ENCODE data around the gene RREB1.

The RREB1 gene

DNA sequence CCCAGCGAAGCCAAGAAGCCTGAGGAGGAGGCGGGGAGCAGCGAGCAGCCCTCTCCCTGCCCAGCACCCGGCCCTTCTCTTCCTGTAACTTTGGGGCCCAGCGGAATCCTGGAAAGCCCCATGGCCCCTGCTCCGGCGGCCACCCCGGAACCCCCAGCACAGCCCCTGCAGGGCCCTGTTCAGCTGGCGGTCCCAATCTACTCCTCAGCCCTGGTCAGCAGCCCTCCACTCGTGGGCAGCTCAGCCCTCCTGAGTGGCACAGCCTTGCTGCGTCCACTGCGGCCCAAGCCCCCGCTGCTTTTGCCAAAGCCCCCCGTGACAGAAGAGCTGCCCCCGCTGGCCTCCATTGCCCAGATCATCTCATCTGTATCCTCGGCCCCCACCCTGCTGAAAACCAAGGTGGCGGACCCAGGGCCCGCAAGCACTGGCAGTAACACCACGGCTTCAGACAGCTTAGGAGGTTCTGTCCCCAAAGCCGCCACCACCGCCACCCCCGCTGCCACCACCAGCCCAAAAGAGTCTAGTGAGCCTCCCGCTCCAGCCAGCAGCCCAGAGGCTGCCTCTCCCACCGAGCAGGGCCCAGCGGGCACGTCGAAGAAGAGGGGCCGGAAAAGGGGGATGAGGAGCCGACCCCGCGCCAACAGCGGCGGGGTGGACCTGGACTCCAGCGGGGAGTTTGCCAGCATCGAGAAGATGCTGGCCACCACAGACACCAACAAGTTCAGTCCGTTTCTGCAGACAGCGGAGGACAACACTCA, 123.4 kb downstream of the RREB1 start:
- no peak for DNase-seq

- no peak for DNase-seq
These were observed 124.6 kb downstream of the RREB1 start for GRCh38 chr6:7232351-7232750.

GRCh38 chr6:7234547-7234946, 126.8 kb downstream of the RREB1 start:
- DNase-seq, result no peak

DNA sequence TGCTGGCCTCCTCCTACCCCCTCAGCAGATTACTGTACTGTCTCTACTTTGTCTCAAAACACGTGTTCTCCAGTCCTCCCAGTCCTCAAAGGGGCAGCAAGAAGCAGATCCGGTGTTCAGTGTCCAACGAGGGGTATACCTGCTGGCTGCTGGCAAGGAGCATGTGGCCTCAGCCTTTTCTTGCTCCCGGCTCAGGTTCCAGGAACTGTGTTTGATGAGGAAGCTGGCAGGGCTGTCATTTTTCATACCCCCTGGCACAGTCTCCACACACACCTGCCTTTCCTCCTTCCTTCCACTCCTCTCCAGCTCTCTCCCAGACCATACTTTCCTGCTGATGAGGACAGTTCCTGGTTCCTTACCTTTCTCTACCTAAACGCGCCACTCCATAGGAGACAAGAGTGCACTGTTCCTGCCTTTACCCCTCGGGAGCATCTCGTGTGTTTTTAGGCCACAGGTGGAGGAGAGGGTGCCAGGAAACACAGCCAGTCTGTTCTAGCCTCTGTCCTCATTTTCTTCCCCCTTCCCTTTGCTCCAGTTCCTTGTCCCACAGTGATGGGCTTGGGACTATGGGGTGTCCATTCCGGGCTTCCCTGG, 128.0 kb downstream of the RREB1 start:
- no peak for DNase-seq

- no peak for DNase-seq
These were observed 128.8 kb downstream of the RREB1 start for GRCh38 chr6:7236306-7237209.

DNA sequence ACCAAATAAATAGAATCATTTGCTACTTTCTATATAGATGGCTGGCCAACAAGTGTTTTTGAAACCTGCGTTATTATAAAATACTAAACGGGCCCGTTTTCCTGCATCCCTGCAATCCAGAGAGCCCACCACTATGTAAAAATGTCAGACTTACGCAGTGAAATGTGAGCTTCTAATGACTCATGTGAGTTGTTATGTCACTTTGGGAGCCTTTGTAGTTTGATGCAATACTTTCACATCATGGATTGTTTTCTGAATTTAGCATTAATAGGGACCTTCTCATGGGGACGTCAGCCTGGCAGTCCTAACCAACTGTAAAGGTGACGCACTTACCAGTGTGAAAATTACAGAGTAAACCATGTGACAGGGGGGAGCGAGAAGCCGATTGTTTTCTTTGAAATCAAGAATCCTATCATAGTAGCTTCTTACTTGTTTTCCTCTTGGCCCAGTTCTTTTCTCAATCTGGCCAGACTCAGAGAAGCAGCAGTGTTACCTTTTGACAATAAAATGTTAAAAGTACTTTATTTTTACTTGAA, 130.0 kb downstream of the RREB1 start:
- no peak for DNase-seq

- DNase-seq, result no peak
These were observed 130.8 kb downstream of the RREB1 start for GRCh38 chr6:7238526-7238899.

DNA sequence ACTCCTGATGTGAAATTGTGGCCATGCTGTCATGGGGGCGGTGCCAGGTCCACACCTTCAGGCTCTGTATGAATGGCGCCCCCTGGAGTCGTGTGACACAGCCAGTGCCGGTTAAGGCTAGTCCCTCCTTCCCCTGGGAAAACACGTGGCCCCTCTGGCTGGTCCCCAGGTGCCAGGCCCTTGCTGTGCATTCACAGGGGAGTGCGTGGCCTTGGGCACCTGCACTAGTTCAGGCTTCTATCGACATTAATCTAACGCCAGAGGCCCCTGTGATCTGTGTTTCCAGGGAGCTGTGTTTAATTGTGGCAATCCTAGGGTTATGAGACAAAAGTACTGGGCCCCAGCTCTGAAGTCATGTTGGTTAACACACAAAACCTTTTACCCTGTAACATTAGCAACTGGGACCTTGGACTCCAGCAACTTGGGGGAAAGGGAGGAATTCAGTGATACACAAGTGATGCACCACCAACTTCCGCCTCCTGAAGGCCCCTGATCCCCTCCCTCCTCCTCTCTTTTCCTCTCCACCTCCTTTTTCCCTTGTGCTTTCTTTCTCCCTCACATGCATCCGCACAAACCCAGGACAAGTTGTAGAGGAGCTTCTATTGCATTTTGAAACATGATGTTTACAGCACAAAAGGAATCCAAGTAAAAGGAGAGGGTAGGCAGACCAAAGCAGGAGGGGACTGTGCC, 131.3 kb downstream of the RREB1 start:
- DNase-seq, result peak; percentile 48

GRCh38 chr6:7239590-7239948, 131.8 kb downstream of the RREB1 start:
- DNase-seq, result no peak

DNA sequence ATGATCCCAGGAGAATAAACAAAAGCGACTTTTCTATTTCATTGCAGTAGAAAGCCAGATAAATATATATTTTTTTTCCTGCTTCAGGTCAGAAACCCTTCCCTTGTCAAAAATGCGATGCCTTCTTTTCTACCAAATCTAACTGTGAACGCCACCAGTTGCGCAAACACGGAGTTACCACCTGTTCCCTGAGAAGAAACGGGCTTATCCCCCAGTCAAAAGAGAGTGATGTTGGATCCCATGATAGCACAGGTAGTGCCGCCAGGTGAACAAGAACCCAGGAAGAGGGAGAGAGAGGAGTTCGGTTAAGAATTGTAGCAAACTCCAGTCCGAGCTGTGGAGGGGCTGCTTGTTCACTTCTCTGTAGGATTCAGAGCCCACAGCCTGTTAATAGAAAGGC, 132.6 kb downstream of the RREB1 start:
- no peak for DNase-seq

GRCh38 chr6:7241160-7241559, 133.4 kb downstream of the RREB1 start:
- DNase-seq, result no peak

- DNase-seq, result no peak
These were observed 134.2 kb downstream of the RREB1 start for GRCh38 chr6:7241709-7242645.

- no peak for DNase-seq
These were observed 135.0 kb downstream of the RREB1 start for GRCh38 chr6:7242835-7243178.

DNA sequence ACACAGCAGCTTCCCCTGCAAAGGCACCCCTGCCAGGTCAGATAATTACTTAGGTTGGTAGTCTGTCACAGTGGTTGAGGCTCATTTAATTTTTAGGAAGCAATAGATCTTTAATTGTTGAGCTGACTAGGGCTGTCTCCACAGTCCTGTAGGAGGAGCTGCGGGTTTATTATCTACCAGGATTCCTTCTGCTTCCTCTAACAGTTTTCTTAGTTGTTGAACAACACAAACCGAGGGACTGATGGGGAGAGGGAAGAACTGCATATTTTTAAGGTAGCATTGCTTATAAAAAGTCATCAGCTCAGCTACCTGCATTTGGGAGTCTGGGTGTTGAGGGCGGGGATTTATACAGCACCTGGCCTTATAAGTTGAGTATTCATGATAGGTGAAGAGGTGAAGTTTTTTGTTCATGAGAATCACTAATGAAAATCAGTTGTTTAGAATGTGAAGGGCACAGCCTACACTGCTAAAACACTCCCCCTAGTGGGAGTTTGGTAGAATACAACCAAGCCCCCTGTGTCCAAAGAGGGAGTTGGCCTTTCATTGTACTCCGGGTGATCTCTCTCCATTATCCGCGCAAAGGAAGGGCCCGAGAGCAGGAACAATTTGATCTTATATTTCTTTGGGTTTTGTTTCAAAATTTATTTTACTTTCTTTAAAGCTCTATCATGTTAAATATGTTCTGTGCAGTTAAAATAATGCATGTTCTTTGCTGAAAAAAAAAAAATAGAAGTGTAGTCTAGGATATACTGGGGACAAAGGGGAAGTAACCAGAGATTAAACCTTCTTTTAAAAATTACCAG, 135.6 kb downstream of the RREB1 start:
- peak; percentile 5 for DNase-seq

DNA sequence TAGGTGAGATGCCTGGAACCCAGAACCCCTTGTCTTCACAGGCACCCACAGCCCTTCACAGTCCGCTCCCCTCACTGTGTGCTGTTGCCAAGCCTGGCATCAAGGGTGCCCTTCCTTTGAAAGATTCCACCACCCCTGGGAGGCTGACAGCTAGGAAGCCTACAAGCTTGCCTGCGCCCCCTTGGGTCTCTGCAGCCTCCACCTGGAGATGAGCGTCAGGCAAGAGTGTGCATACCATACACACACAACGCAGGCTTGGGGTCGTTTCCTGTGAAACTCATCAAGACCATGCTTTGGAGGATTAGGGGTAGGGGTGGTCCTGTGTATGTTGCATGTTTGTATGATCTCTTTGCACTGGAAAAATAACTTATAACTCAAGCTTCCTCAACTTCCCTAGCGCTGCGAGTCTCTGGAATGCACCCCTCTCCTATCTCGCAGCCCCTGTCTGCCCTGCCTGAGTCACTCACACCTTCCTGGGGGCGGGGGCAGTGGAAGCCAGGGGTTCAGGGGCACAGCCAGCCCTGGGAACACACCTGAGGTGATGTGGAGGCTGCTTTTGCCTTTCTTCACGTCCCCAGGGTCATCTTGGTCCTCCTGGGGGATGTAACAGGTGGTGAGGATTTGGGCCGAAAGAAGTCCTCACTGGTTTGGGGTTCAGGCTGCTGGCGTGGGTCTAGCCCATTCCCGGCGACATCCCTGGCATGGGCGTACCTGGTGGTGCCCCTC, 138.1 kb downstream of the RREB1 start:
- DNase-seq, result no peak

DNA sequence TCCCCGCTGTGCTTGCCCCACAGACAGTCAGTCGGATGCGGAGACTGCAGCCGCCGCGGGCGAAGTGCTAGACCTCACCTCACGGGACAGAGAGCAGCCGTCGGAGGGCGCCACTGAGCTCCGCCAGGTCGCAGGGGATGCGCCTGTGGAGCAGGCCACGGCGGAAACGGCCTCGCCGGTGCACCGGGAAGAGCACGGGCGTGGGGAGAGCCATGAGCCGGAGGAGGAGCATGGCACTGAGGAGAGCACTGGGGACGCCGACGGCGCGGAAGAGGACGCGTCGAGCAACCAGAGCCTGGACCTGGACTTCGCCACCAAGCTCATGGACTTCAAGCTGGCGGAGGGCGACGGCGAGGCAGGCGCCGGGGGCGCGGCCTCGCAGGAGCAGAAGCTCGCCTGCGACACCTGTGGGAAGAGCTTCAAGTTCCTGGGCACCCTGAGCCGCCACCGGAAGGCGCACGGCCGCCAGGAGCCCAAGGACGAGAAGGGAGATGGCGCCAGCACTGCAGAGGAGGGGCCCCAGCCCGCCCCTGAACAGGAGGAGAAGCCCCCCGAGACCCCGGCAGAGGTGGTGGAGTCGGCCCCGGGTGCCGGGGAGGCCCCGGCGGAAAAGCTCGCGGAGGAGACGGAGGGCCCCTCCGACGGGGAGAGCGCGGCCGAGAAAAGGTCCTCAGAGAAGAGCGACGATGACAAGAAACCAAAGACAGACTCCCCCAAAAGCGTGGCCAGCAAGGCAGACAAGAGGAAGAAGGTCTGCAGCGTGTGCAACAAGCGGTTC, 138.8 kb downstream of the RREB1 start:
- DNase-seq, result no peak

GRCh38 chr6:7247179-7247456, 139.4 kb downstream of the RREB1 start:
- DNase-seq, result no peak

- no peak for DNase-seq
These were observed 140.1 kb downstream of the RREB1 start for GRCh38 chr6:7247828-7248227.

- DNase-seq, result no peak
These were observed 141.6 kb downstream of the RREB1 start for GRCh38 chr6:7249391-7249790.
